Measurements from ENCODE around the gene TCF4. TPM values are rescaled to one million over a fixed set of nuclear protein-coding genes. Genes with fewer than 3 reads are reported as not detected.

TCF4 gene
- total RNA-seq, 5 donors from 2014 or later (not counting 1 experiment from before 2014, with no cell fraction given), result 2.6 to 11.0 (median 6.6) TPM

DNA sequence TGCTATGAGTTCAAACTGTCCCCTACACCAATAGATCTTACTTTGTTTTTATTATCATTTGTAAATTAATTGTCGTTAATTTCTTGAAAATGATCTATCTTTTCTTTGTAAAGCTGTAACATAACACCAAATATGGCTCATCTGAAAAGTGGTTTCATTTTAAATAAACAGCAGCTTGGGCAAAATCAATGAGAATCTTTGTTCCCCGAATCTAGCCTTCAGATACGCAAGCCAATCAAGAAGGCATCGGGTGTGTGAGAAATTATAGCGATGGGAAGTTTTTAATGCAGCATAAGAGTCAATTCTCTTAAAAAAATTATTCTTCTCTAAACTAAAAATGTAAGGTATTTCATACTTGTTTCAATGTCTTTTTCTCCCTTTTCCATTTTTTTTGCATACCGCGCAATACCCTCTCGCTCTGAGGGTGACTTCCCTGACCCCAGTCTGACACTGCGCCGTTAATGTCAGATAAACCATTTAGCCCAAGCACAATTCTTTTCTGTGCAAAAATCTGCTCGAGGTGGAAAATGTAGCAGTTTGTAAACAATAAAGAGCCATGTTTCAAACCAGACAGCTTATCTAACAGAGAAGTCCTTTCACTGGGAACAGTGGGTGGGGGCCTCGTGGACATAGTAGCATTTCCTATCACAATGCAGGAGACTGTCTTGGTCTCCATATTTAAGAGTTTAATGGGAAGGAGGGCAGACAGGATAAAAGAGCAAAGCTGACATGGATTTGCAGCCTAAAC lies 129.4 kb downstream of the TCF4 start:
- WGBS (ENCODE audit: insufficient coverage), result no CpG with 5 or more reads among the region's 12 CpGs
- no peak overlapping the region for H3K4me3 ChIP-seq (ENCODE audit: control insufficient read depth in 1 of 2, extremely low read depth in 1 of 2, low read length in 1 of 2)
- no peaks in the 10 kb centered on the region for H3K36me3 ChIP-seq (ENCODE audit: control insufficient read depth in 2 of 2, extremely low read depth in 1 of 2, insufficient read depth in 1 of 2, low read length in 1 of 2)
- H3K4me1 ChIP-seq (ENCODE audit: control insufficient read depth in 1 of 2, extremely low read depth in 1 of 2, insufficient read depth in 2 of 2, low read length in 2 of 2), result no peaks in the 10 kb centered on the region
- ChIA-PET POLR2A (no interaction called here), CTCF (interaction anchor here in 1 of 2 donors (0.7 kb wide), 1 partner anchor 1847 kb away, joined by 3 read pairs; no protein-coding TSS in a partner anchor)
- H3K9me3 Mint-ChIP-seq, result no peaks in the 10 kb centered on the region
- no peak overlapping the region for H3K27ac Mint-ChIP-seq
- no peaks in the 10 kb centered on the region for H3K4me1 Mint-ChIP-seq
- ATAC-seq (replicated peaks in 1 of 4), result no peak
- no peak for DNase-seq
- H3K27me3 ChIP-seq (replicated peaks in 1 of 2; ENCODE audit: control insufficient read depth in 2 of 2, extremely low read depth in 1 of 2, insufficient read depth in 2 of 2, low read length in 1 of 2), result no peaks in the 10 kb centered on the region
- no peak overlapping the region for H3K4me3 Mint-ChIP-seq
- H3K36me3 Mint-ChIP-seq, result no peaks in the 10 kb centered on the region
- H3K27me3 Mint-ChIP-seq, result peaks cover 0 to 1% of the 10 kb centered on the region in 2 donors
- H3K9me3 ChIP-seq, result no peaks in the 10 kb centered on the region
- H3K27ac ChIP-seq (ENCODE audit: low read length), result no peak overlapping the region

DNA sequence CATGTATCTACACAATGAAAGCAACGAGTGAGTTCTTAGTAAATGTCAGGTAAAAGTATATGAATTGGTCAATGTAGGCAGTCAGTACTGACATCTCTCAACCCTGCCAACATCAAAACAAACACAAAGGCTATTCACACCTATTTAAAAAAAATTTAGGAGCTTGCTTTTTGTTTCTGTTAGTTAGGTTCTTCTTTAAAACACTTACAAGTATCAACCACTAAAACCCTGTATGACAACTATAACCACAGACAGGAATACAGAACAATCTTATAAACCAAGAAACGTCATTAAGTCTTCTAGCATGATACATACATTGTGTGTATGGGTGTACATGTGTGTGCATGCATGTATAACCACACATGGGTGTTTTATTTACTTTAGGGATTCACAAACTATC lies 131.0 kb downstream of the TCF4 start:
- no peaks in the 10 kb centered on the region for H3K27me3 ChIP-seq (replicated peaks in 1 of 2; ENCODE audit: control insufficient read depth in 2 of 2, extremely low read depth in 1 of 2, insufficient read depth in 2 of 2, low read length in 1 of 2)
- no peak for DNase-seq
- H3K9me3 ChIP-seq, result no peaks in the 10 kb centered on the region
- Mint-ChIP-seq H3K4me1 (no peaks in the 10 kb centered on the region), H3K4me3 (no peak overlapping the region), H3K36me3 (no peaks in the 10 kb centered on the region), H3K9me3 (no peaks in the 10 kb centered on the region), H3K27me3 (peaks cover 0 to 1% of the 10 kb centered on the region in 2 donors), H3K27ac (no peak overlapping the region)
- WGBS (ENCODE audit: insufficient coverage), result no CpG with 5 or more reads among the region's 2 CpGs
- no peak for ATAC-seq (replicated peaks in 1 of 4)
- no peak overlapping the region for H3K4me3 ChIP-seq (ENCODE audit: control insufficient read depth in 1 of 2, extremely low read depth in 1 of 2, low read length in 1 of 2)
- no peaks in the 10 kb centered on the region for H3K36me3 ChIP-seq (ENCODE audit: control insufficient read depth in 2 of 2, extremely low read depth in 1 of 2, insufficient read depth in 1 of 2, low read length in 1 of 2)
- no peaks in the 10 kb centered on the region for H3K4me1 ChIP-seq (ENCODE audit: control insufficient read depth in 1 of 2, extremely low read depth in 1 of 2, insufficient read depth in 2 of 2, low read length in 2 of 2)
- H3K27ac ChIP-seq (ENCODE audit: low read length), result no peak overlapping the region
- ChIA-PET CTCF (no interaction called here), POLR2A (no interaction called here)

DNA sequence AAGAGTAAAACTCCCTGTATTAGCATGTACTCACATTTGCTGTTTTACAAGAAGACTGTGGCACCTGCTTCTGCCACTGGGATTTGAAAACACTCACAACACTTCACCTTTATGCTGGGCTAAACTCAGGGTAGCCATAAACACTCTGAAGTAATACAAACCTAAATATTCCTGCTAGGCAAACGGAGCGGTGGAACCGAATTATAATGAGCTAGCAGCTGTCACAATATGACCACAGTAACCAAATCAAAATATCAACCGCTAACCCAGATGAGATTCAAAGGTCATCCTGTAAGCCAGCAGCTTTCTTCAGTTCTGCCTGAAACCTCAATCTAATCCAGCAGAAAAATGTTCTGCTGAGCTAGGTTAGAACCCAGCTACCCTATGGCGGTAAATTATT lies 132.1 kb downstream of the TCF4 start:
- no peaks in the 10 kb centered on the region for H3K4me1 ChIP-seq (ENCODE audit: control insufficient read depth in 1 of 2, extremely low read depth in 1 of 2, insufficient read depth in 2 of 2, low read length in 2 of 2)
- no peaks in the 10 kb centered on the region for H3K27me3 ChIP-seq (replicated peaks in 1 of 2; ENCODE audit: control insufficient read depth in 2 of 2, extremely low read depth in 1 of 2, insufficient read depth in 2 of 2, low read length in 1 of 2)
- no peak overlapping the region for H3K4me3 ChIP-seq (ENCODE audit: control insufficient read depth in 1 of 2, extremely low read depth in 1 of 2, low read length in 1 of 2)
- no peaks in the 10 kb centered on the region for H3K9me3 ChIP-seq
- WGBS (ENCODE audit: insufficient coverage), result 70% methylated on average over 3 of the region's 5 CpGs
- Mint-ChIP-seq H3K9me3 (no peaks in the 10 kb centered on the region), H3K27ac (no peak overlapping the region), H3K4me3 (no peak overlapping the region), H3K27me3 (peaks cover 0 to 1% of the 10 kb centered on the region in 2 donors), H3K4me1 (no peaks in the 10 kb centered on the region), H3K36me3 (no peaks in the 10 kb centered on the region)
- CTCF ChIA-PET, result no interaction called here
- H3K36me3 ChIP-seq (ENCODE audit: control insufficient read depth in 2 of 2, extremely low read depth in 1 of 2, insufficient read depth in 1 of 2, low read length in 1 of 2), result no peaks in the 10 kb centered on the region
- no peak for ATAC-seq (replicated peaks in 1 of 4)
- no peak for DNase-seq
- no peak overlapping the region for H3K27ac ChIP-seq (ENCODE audit: low read length)
- POLR2A ChIA-PET, result no interaction called here

DNA sequence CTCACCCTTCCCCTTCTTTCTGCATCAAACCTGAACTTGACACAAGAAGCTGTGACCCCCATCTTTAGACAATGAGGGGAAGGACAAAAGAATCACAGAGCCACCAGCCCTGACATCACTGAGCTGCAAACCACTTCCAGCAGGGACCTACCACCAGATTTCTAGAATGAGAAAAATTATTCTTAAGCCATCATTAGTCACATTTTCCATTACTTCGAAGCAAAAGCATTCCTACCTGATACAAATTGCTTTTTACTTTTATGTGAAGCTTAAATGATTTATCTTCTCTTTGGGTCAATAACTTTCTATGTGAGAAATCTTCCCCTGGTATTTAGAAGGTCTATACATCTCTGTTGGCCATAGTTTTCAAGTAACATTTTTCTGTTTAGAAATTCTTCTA lies 134.8 kb downstream of the TCF4 start:
- CTCF ChIA-PET, result no interaction called here
- no CpG with 5 or more reads among the region's 1 CpG for WGBS (ENCODE audit: insufficient coverage)

DNA sequence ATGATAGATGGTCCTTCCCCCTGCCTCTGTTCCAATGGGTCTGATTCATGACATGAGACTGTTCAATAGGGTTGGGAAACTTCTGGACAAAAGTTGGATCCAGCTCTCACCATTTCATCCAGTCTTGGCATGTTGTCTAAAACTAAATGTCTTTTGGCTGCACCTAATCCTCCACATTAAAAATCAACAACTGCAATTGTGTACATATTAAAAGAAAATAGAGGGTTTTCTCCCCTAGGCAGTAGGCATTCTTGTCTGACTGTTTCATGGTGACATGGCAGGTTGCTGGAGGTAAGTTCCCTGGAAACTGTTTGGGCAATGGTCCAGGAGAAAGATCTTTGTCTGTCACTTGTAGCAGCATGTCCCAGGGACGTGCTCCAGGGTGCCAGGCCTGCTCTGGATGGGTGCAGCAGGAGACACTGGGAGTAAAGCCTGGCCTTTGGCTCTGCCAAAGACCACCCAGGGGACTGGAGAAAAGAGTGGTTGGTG lies 135.8 kb downstream of the TCF4 start:
- Mint-ChIP-seq H3K4me1 (no peaks in the 10 kb centered on the region), H3K4me3 (no peak overlapping the region), H3K9me3 (no peaks in the 10 kb centered on the region), H3K27me3 (no peaks in the 10 kb centered on the region), H3K36me3 (no peaks in the 10 kb centered on the region), H3K27ac (no peak overlapping the region)
- Histone ChIP-seq H3K27ac (ENCODE audit: low read length) (no peak overlapping the region), H3K9me3 (no peaks in the 10 kb centered on the region), H3K4me3 (ENCODE audit: control insufficient read depth in 1 of 2, extremely low read depth in 1 of 2, low read length in 1 of 2) (no peak overlapping the region), H3K27me3 (replicated peaks in 1 of 2; ENCODE audit: control insufficient read depth in 2 of 2, extremely low read depth in 1 of 2, insufficient read depth in 2 of 2, low read length in 1 of 2) (no peaks in the 10 kb centered on the region), H3K4me1 (ENCODE audit: control insufficient read depth in 1 of 2, extremely low read depth in 1 of 2, insufficient read depth in 2 of 2, low read length in 2 of 2) (no peaks in the 10 kb centered on the region), H3K36me3 (ENCODE audit: control insufficient read depth in 2 of 2, extremely low read depth in 1 of 2, insufficient read depth in 1 of 2, low read length in 1 of 2) (no peaks in the 10 kb centered on the region)
- ATAC-seq (replicated peaks in 1 of 4) (no peak), DNase-seq (no peak)
- ChIA-PET POLR2A (no interaction called here), CTCF (no interaction called here)
- WGBS (ENCODE audit: insufficient coverage), result 50% methylated on average over 1 of the region's 1 CpG

More for the DNA sequence above, 134.8 kb downstream of the TCF4 start:
- H3K27me3 ChIP-seq (replicated peaks in 1 of 2; ENCODE audit: control insufficient read depth in 2 of 2, extremely low read depth in 1 of 2, insufficient read depth in 2 of 2, low read length in 1 of 2), result no peaks in the 10 kb centered on the region
- H3K9me3 ChIP-seq, result no peaks in the 10 kb centered on the region
- Mint-ChIP-seq H3K4me3 (no peak overlapping the region), H3K27me3 (no peaks in the 10 kb centered on the region), H3K27ac (no peak overlapping the region), H3K9me3 (no peaks in the 10 kb centered on the region), H3K4me1 (no peaks in the 10 kb centered on the region), H3K36me3 (no peaks in the 10 kb centered on the region)
- no peak overlapping the region for H3K27ac ChIP-seq (ENCODE audit: low read length)
- no peak for ATAC-seq (replicated peaks in 1 of 4)
- POLR2A ChIA-PET, result no interaction called here
- no peak for DNase-seq
- no peak overlapping the region for H3K4me3 ChIP-seq (ENCODE audit: control insufficient read depth in 1 of 2, extremely low read depth in 1 of 2, low read length in 1 of 2)
- H3K4me1 ChIP-seq (ENCODE audit: control insufficient read depth in 1 of 2, extremely low read depth in 1 of 2, insufficient read depth in 2 of 2, low read length in 2 of 2), result no peaks in the 10 kb centered on the region
- H3K36me3 ChIP-seq (ENCODE audit: control insufficient read depth in 2 of 2, extremely low read depth in 1 of 2, insufficient read depth in 1 of 2, low read length in 1 of 2), result no peaks in the 10 kb centered on the region

DNA sequence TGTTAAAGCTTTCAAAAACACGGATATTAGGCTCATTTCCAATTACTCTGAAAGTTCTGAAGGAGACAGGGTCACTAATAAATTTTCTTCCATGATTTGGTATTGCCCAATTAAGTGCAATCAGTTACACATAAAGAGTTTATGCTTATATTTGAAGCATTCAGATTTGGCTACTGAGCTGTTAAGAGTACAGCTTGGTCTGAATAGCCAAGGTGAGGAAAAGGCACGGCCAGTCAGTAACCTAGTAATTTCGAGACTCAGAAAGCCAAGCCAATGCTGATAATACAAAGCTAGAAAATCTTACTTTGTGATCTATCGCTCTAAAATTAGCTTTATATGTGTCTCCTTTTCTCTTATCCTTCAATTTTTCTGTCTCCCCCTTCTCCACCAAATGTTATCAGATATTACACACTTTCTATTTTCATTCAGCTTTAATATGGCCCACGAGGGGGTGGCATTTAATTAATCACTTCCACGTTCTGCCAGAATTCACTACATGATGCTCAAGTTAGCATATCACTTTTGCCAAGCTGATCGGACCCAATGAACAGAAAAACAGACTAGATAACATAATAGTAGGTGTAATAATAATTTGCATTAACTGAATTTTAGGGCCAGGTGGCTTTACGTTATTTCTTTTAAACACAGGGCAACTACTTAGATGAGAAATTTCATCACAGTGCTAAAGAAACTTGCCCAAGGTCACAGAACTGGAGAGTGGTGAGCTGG lies 138.4 kb downstream of the TCF4 start:
- no peaks in the 10 kb centered on the region for H3K27me3 ChIP-seq (replicated peaks in 1 of 2; ENCODE audit: control insufficient read depth in 2 of 2, extremely low read depth in 1 of 2, insufficient read depth in 2 of 2, low read length in 1 of 2)
- Mint-ChIP-seq H3K36me3 (no peaks in the 10 kb centered on the region), H3K4me1 (no peaks in the 10 kb centered on the region), H3K27ac (no peak overlapping the region), H3K9me3 (no peaks in the 10 kb centered on the region), H3K27me3 (peaks cover 0 to 5% of the 10 kb centered on the region in 2 donors), H3K4me3 (no peak overlapping the region)
- CTCF ChIA-PET, result no interaction called here
- no peak overlapping the region for H3K27ac ChIP-seq (ENCODE audit: low read length)
- H3K4me3 ChIP-seq (ENCODE audit: control insufficient read depth in 1 of 2, extremely low read depth in 1 of 2, low read length in 1 of 2), result no peak overlapping the region
- no peaks in the 10 kb centered on the region for H3K36me3 ChIP-seq (ENCODE audit: control insufficient read depth in 2 of 2, extremely low read depth in 1 of 2, insufficient read depth in 1 of 2, low read length in 1 of 2)
- POLR2A ChIA-PET, result no interaction called here
- ATAC-seq (replicated peaks in 1 of 4) (no peak), DNase-seq (no peak)
- no peaks in the 10 kb centered on the region for H3K9me3 ChIP-seq
- 76% methylated on average over 3 of the region's 8 CpGs for WGBS (ENCODE audit: insufficient coverage)
- no peaks in the 10 kb centered on the region for H3K4me1 ChIP-seq (ENCODE audit: control insufficient read depth in 1 of 2, extremely low read depth in 1 of 2, insufficient read depth in 2 of 2, low read length in 2 of 2)

All from T-cell (primary cell).